H1 (cell line): ENCODE measurements around the gene TMEM120A. TPM values are rescaled to one million over a fixed set of nuclear protein-coding genes. Genes with fewer than 3 reads are reported as not detected.
A peak's percentile ranks its signal among the peaks of the same experiment; 100 is the strongest.

Source experiments
- CTCF ChIA-PET: fragments of 300-600 bp; sonication (Branson Sonifier 250); formaldehyde crosslinking; loops from one replicate; lab custom pipeline; 2021; ENCODE audit not compliant: partially characterized antibody; lab: Charles Lee
- POLR2A ChIA-PET: fragments of 300-600 bp; sonication (Branson Sonifier 250); formaldehyde crosslinking; loops from one replicate; lab custom pipeline; 2021; ENCODE audit warnings: inconsistent platforms; ENCODE audit not compliant: partially characterized antibody; lab: Charles Lee
- DNase-seq, 2 experiments: peaks; one replicate each; pipeline versions ENCODE4 v3.0.0 to v3.0.0-alpha.2; 2010 to 2022; ENCODE audit warnings: low spot score in 2 of 2, low read depth in 1 of 2, mixed read lengths in 1 of 2
- FAIRE-seq: peaks from 2 replicates; lab custom pipeline; 2011; peaks lifted over from hg19 to GRCh38; lab: Jason Lieb, UNC
- H2AFZ ChIP-seq: 2 replicates; pipeline ENCODE4 v1.8.1; 2012; ENCODE audit warnings: low read length, inconsistent platforms
- H2AK5ac ChIP-seq: 2 replicates; pipeline ENCODE4 v1.6.1; 2013; ENCODE audit warnings: low read depth, low read length
- H2BK120ac ChIP-seq: replicated peaks from 2 replicates; pipeline ENCODE3; 2013; ENCODE audit warnings: low read depth, low read length, inconsistent platforms
- H2BK12ac ChIP-seq: 2 replicates; pipeline ENCODE4 v1.6.1; 2013; ENCODE audit warnings: low read depth, low read length
- H2BK15ac ChIP-seq: 2 replicates; pipeline ENCODE4 v1.6.1; 2013; ENCODE audit warnings: low read length
- H2BK20ac ChIP-seq: 2 replicates; pipeline ENCODE4 v1.6.1; 2013; ENCODE audit warnings: low read length
- H2BK5ac ChIP-seq: 2 replicates; pipeline ENCODE4 v1.6.1; 2013; ENCODE audit warnings: low read depth, low read length
- H3K14ac ChIP-seq: 2 replicates; pipeline ENCODE4 v1.6.1; 2013; ENCODE audit warnings: inconsistent platforms; ENCODE audit not compliant: insufficient read length
- H3K18ac ChIP-seq: 2 replicates; pipeline ENCODE4 v1.6.1; 2013; ENCODE audit warnings: low read length; ENCODE audit errors: extremely low read depth
- H3K23ac ChIP-seq: 2 replicates; pipeline ENCODE4 v1.6.1; 2013; ENCODE audit warnings: inconsistent platforms; ENCODE audit not compliant: insufficient read length
- H3K23me2 ChIP-seq: 2 replicates; pipeline ENCODE4 v1.6.1; 2013; ENCODE audit warnings: low read depth, low read length
- H3K27ac ChIP-seq: 2 replicates; pipeline ENCODE4 v1.6.1; 2011; ENCODE audit warnings: low read depth, low read length, inconsistent platforms
- H3K27me3 ChIP-seq, 4 experiments: replicated peaks in 1 of 4; 1 replicate in 1 of 4; 2 replicates in 3 of 4; pipeline versions ENCODE4 v1.6.1 to v1.8.1; 2011 to 2013; ENCODE audit warnings: low read length in 3 of 4, mild to moderate bottlenecking in 3 of 4, inconsistent platforms in 2 of 4, mixed read lengths in 2 of 4, moderate library complexity in 1 of 4; ENCODE audit not compliant: control insufficient read depth in 3 of 4, insufficient read depth in 3 of 4; ENCODE audit errors: extremely low read depth in 1 of 4
- H3K36me3 ChIP-seq, 4 experiments: 2 replicates each; pipeline versions ENCODE4 v1.6.1 to v1.8.1; 2011 to 2013; ENCODE audit warnings: mild to moderate bottlenecking in 4 of 4, low read length in 3 of 4, moderate library complexity in 2 of 4, control low read depth in 1 of 4, inconsistent platforms in 1 of 4; ENCODE audit not compliant: insufficient read depth in 4 of 4, control insufficient read depth in 2 of 4
- H3K4ac ChIP-seq: replicated peaks from 2 replicates; pipeline ENCODE3; 2013; ENCODE audit warnings: low read length, low read depth, mixed read lengths, inconsistent platforms; ENCODE audit not compliant: insufficient read length
- H3K4me1 ChIP-seq, 4 experiments: replicated peaks in 1 of 4; 1 replicate in 1 of 4; 2 replicates in 3 of 4; pipeline versions ENCODE4 v1.6.1 to v1.8.1; 2011 to 2013; ENCODE audit warnings: low read length in 3 of 4, inconsistent platforms in 2 of 4, mixed read lengths in 1 of 4; ENCODE audit not compliant: insufficient read depth in 4 of 4, control insufficient read depth in 3 of 4
- H3K4me2 ChIP-seq, 2 experiments: 2 replicates each; pipeline versions ENCODE4 v1.6.1 to v1.8.1; 2011 to 2013; ENCODE audit warnings: low read depth in 2 of 2, low read length in 2 of 2, control low read depth in 1 of 2, inconsistent platforms in 1 of 2, mild to moderate bottlenecking in 1 of 2; ENCODE audit not compliant: insufficient read depth in 1 of 2
- H3K4me3 ChIP-seq, 4 experiments: fragments of 200-600, 300-600 bp in 1 of 4; sonication (generic), shearing (Covaris generic), sonication (Bioruptor Twin) in 1 of 4; 2 replicates each; pipeline versions ENCODE4 v1.5.1 to v1.8.1; 2011 to 2016; ENCODE audit warnings: low read length in 4 of 4, low read depth in 3 of 4, control low read depth in 2 of 4, inconsistent platforms in 2 of 4, mild to moderate bottlenecking in 2 of 4, mixed read lengths in 1 of 4, moderate library complexity in 1 of 4; ENCODE audit not compliant: insufficient read depth in 2 of 4; ENCODE audit errors: extremely low read depth in 1 of 4
- H3K56ac ChIP-seq: replicated peaks from 2 replicates; pipeline ENCODE3; 2013; ENCODE audit warnings: low read depth, mild to moderate bottlenecking, mixed read lengths, low read length, inconsistent platforms; ENCODE audit not compliant: insufficient read length
- H3K79me1 ChIP-seq: 2 replicates; pipeline ENCODE4 v1.6.1; 2013; ENCODE audit warnings: low read depth, low read length, control low read depth
- H3K79me2 ChIP-seq, 2 experiments: 2 replicates each; pipeline versions ENCODE4 v1.6.1 to v1.8.1; 2012 to 2013; ENCODE audit warnings: low read length in 2 of 2, mild to moderate bottlenecking in 2 of 2, inconsistent platforms in 1 of 2; ENCODE audit not compliant: insufficient read depth in 2 of 2, control insufficient read depth in 1 of 2
- H3K9ac ChIP-seq, 4 experiments: replicated peaks in 1 of 4; 1 replicate in 1 of 4; 2 replicates in 3 of 4; pipeline versions ENCODE4 v1.6.1 to v1.8.1; 2011 to 2013; ENCODE audit warnings: low read depth in 3 of 4, low read length in 3 of 4, control low read depth in 2 of 4, mild to moderate bottlenecking in 2 of 4, moderate library complexity in 2 of 4, inconsistent platforms in 1 of 4; ENCODE audit errors: extremely low read depth in 1 of 4
- H3K9me3 ChIP-seq, 2 experiments: 2 replicates each; pipeline versions ENCODE4 v1.6.1 to v1.8.1; 2012 to 2013; ENCODE audit warnings: mild to moderate bottlenecking in 2 of 2, moderate library complexity in 2 of 2, control low read depth in 1 of 2, inconsistent platforms in 1 of 2, low read depth in 1 of 2, low read length in 1 of 2, mixed read lengths in 1 of 2; ENCODE audit not compliant: insufficient read depth in 2 of 2
- H4K20me1 ChIP-seq, 2 experiments: replicated peaks in 1 of 2; 2 replicates each; pipeline versions ENCODE3 to v1.8.1; 2011 to 2013; ENCODE audit warnings: inconsistent platforms in 2 of 2, low read length in 2 of 2, mild to moderate bottlenecking in 1 of 2; ENCODE audit not compliant: insufficient read depth in 2 of 2, control insufficient read depth in 1 of 2
- H4K5ac ChIP-seq: 2 replicates; pipeline ENCODE4 v1.6.1; 2013; ENCODE audit warnings: low read length, low read depth, mixed read lengths, inconsistent platforms; ENCODE audit not compliant: insufficient read length
- H4K8ac ChIP-seq: 2 replicates; pipeline ENCODE4 v1.8.0; 2013; ENCODE audit warnings: mild to moderate bottlenecking, moderate library complexity, low read length, inconsistent platforms; ENCODE audit not compliant: insufficient read depth; ENCODE audit errors: extremely low read depth
- H4K91ac ChIP-seq: replicated peaks from 2 replicates; pipeline ENCODE3; 2013; ENCODE audit warnings: low read length, mixed read lengths, inconsistent platforms; ENCODE audit not compliant: insufficient read length
- BACH1 ChIP-seq: IDR thresholded peaks from 2 replicates; pipeline ENCODE4 v1.6.1; 2012; ENCODE audit warnings: low read length, improper control_type of control experiment
- JUN ChIP-seq: IDR thresholded peaks from 2 replicates; pipeline ENCODE4 v1.6.1; 2011; ENCODE audit warnings: low read depth, mild to moderate bottlenecking, improper control_type of control experiment, low read length
- RAD21 ChIP-seq, 2 experiments: IDR thresholded peaks in 1 of 2; conservative IDR thresholded peaks in 1 of 2; 2 replicates each; pipeline ENCODE4 v1.6.1; 2011; ENCODE audit warnings: low read depth in 2 of 2, low read length in 2 of 2, improper control_type of control experiment in 1 of 2, inconsistent platforms in 1 of 2, mild to moderate bottlenecking in 1 of 2, moderate library complexity in 1 of 2
- WGBS, 2 experiments: shearing (Covaris generic) in 1 of 2; methylation state at CpG; one replicate each; pipeline versions ENCODE4 v1.1.6 to v1.1.7; 2013 to 2015; ENCODE audit warnings: low lambda C conversion rate in 2 of 2, mixed read lengths in 2 of 2, inconsistent platforms in 1 of 2, low coverage in 1 of 2, missing lambda C conversion rate in 1 of 2; ENCODE audit not compliant: insufficient replicate concordance in 2 of 2, insufficient coverage in 1 of 2, insufficient read length in 1 of 2; ENCODE audit errors: extremely low coverage in 1 of 2, missing lambda C conversion rate in 1 of 2; 5-methylcytosine and 5-hydroxymethylcytosine counted together
- polyA plus RNA-seq, 7 experiments: library from polyadenylated mRNA; depleted of rRNA in 3 of 7; stranded (reverse) in 5 of 7; unstranded in 2 of 7; fragments of >200 nt in 5 of 7; fragments of 200-250 nt in 2 of 7; gene quantifications; 1 replicate in 5 of 7; 2 replicates in 1 of 7; 4 replicates in 1 of 7; pipeline versions ENCODE4 v1.2.1 to v1.2.3, GENCODE V29; 2011 to 2013; ENCODE audit warnings: missing spikeins in 2 of 7, mixed read lengths in 2 of 7
- total RNA-seq: library from RNA; stranded (reverse); fragmentation: NEBNext Ultra II Directional; extraction: Animal tissue kit (Norgen Biotek cat#: 25700); gene quantifications from 2 replicates; pipeline ENCODE4 v1.2.1, GENCODE V29; 2021
- TF ChIP-seq, protein P1 (sequence below), 3 experiments: IDR thresholded peaks; 1 replicate in 2 of 3; 2 replicates in 1 of 3; pipeline versions ENCODE4 v1.5.1 to v1.6.1; 2011; ENCODE audit warnings: low read length in 3 of 3, mild to moderate bottlenecking in 3 of 3, inconsistent platforms in 2 of 3, low read depth in 1 of 3, moderate library complexity in 1 of 3; ENCODE audit not compliant: insufficient read depth in 1 of 3; ENCODE audit errors: control extremely low read depth in 1 of 3
- TF ChIP-seq, protein P2 (sequence below): IDR thresholded peaks from 2 replicates; pipeline ENCODE4 v1.6.1; 2012; ENCODE audit warnings: low read length, inconsistent platforms

Gene TMEM120A
- total and polyA plus RNA-seq, 2 of the 8 experiments (the other 6 are each of a cell fraction or from before 2014, with no cell fraction given), result 15.6 to 49.9 TPM

DNA sequence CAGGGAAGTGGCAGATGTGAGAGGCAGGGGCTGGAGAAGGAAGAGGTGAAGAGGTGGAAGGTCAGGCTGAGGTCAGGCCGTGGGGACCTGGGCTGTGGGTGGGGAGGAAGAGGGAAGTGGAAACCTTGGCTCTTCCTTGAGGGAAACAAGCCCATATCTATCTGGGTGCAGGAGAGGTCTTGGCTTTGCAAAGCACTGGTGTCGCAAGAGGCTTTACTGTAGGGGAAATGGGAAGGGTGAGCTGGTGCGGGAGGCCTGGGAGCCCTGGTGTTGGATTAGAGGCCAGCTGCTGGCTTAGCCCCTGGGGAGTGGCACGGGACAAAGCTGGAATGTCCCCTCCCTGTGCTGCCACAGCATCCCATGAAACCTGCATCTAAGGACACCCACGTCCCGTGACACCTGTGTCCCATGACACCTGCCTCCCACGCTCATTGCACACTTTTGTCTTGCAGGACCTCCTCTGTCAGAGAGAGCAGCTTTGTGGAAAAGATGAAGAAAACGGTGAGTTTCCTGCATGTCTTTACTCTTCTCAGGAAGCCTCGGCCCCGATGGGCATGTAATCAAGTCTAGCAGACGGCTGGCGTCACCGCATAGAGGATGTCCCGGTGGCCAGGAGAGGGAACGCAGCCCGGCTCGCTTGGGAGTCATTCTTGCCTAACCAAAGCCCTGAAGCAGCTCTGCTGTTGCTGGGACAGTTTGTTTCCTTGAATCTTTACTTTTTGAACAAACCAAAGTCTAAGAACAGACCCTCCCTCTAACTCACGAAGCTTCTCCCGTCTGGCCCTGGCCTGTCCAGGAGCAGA is 22.2 kb downstream of the TMEM120A start:
- H2AFZ ChIP-seq, result no peak overlapping the region
- H3K79me1 ChIP-seq, result peaks cover 7% of the 10 kb centered on the region
- ChIA-PET CTCF (interaction anchor here (0.6 to 4.5 kb wide), 22 partner anchors 10 to 133 kb away, joined by 3 to 17 read pairs (median 4); partner anchors contain the start of gene RHBDD2), POLR2A (interaction anchor here (0.7 to 2.7 kb wide), 6 partner anchors 11 to 79 kb away, joined by 3 to 10 read pairs (median 3); partner anchors contain the start of genes POR and TMEM120A)
- peaks cover 0 to 16% of the 10 kb centered on the region in 2 experiments for H4K20me1 ChIP-seq
- peaks cover 4 to 14% (median 7%) of the 10 kb centered on the region in 4 experiments; a peak in 5 of 8 replicates for H3K36me3 ChIP-seq
- WGBS, 2 experiments, result 87% methylated on average over 19 of the region's 19 CpGs; no CpG with 5 or more reads in 1 of the 2 experiments
- no peak overlapping the region for H2BK120ac ChIP-seq
- H3K27me3 ChIP-seq, result no peaks in the 10 kb centered on the region
- no peak overlapping the region for H3K56ac ChIP-seq
- H3K4me3 ChIP-seq, result no peak overlapping the region
- H2AK5ac ChIP-seq, result no peak overlapping the region
- no peaks in the 10 kb centered on the region for H3K4me1 ChIP-seq
- no peak overlapping the region for H4K5ac ChIP-seq
- FAIRE-seq (no peak), DNase-seq (no peak)
- no peaks in the 10 kb centered on the region for H3K79me2 ChIP-seq
- no peak overlapping the region for H2BK12ac ChIP-seq
- TF ChIP-seq JUN (no peak), RAD21 (IDR thresholded peaks at IDR 0.05 in 1 of 2, conservative IDR thresholded peaks at IDR 0.05 in 1 of 2; ENCODE audit: low read depth in 2 of 2, low read length in 2 of 2) (peak; percentile 31 to 45; a peak in 3 of 4 replicates), BACH1 (no peak)
- TF ChIP-seq, protein P1, sequence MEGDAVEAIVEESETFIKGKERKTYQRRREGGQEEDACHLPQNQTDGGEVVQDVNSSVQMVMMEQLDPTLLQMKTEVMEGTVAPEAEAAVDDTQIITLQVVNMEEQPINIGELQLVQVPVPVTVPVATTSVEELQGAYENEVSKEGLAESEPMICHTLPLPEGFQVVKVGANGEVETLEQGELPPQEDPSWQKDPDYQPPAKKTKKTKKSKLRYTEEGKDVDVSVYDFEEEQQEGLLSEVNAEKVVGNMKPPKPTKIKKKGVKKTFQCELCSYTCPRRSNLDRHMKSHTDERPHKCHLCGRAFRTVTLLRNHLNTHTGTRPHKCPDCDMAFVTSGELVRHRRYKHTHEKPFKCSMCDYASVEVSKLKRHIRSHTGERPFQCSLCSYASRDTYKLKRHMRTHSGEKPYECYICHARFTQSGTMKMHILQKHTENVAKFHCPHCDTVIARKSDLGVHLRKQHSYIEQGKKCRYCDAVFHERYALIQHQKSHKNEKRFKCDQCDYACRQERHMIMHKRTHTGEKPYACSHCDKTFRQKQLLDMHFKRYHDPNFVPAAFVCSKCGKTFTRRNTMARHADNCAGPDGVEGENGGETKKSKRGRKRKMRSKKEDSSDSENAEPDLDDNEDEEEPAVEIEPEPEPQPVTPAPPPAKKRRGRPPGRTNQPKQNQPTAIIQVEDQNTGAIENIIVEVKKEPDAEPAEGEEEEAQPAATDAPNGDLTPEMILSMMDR (IDR thresholded peaks at IDR 0.05; ENCODE audit: control extremely low read depth in 1 of 3, insufficient read depth in 1 of 3, low read depth in 1 of 3, low read length in 3 of 3), result peak; percentile 23 to 53 (median 46); a peak in 2 of 4 replicates
- TF ChIP-seq, protein P2, sequence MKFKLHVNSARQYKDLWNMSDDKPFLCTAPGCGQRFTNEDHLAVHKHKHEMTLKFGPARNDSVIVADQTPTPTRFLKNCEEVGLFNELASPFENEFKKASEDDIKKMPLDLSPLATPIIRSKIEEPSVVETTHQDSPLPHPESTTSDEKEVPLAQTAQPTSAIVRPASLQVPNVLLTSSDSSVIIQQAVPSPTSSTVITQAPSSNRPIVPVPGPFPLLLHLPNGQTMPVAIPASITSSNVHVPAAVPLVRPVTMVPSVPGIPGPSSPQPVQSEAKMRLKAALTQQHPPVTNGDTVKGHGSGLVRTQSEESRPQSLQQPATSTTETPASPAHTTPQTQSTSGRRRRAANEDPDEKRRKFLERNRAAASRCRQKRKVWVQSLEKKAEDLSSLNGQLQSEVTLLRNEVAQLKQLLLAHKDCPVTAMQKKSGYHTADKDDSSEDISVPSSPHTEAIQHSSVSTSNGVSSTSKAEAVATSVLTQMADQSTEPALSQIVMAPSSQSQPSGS, result no peak
- no peak overlapping the region; the same call in 1 of the 2 replicates for H2BK5ac ChIP-seq
- H3K9me3 ChIP-seq, result no peaks in the 10 kb centered on the region
- no peak overlapping the region for H3K14ac ChIP-seq
- no peaks in the 10 kb centered on the region for H3K23me2 ChIP-seq
- no peak overlapping the region for H3K4ac ChIP-seq
- H3K23ac ChIP-seq, result no peak overlapping the region
- H3K4me2 ChIP-seq, result no peak overlapping the region
- H3K18ac ChIP-seq, result no peak overlapping the region
- no peak overlapping the region for H3K9ac ChIP-seq
- H3K27ac ChIP-seq, result no peak overlapping the region
- H4K8ac ChIP-seq, result no peak overlapping the region
- no peak overlapping the region for H2BK15ac ChIP-seq
- no peak overlapping the region for H2BK20ac ChIP-seq
- H4K91ac ChIP-seq, result no peak overlapping the region
